Measurements from ENCODE around the gene HSF2.

The HSF2 gene

DNA sequence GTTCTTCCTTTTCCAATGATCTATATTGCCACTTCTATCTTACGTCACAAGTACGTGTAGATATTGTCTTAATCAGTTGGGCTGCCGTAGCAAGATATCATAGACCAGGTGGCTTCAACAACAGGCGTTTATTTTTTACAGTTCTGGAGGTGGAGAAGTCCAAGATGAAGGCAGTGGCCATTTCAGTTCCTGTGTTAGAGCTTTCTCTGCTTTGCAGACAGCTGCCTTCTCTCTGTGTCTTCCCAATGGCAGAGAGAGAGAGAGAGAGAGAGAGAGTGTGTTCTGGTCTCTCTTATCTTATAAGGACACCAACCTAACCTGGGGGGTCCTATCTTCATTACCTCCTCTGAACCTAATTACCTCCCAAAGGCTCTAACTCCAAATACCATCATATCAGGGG, 8.3 kb downstream of the HSF2 start:
- TF ChIP-seq, protein P1, sequence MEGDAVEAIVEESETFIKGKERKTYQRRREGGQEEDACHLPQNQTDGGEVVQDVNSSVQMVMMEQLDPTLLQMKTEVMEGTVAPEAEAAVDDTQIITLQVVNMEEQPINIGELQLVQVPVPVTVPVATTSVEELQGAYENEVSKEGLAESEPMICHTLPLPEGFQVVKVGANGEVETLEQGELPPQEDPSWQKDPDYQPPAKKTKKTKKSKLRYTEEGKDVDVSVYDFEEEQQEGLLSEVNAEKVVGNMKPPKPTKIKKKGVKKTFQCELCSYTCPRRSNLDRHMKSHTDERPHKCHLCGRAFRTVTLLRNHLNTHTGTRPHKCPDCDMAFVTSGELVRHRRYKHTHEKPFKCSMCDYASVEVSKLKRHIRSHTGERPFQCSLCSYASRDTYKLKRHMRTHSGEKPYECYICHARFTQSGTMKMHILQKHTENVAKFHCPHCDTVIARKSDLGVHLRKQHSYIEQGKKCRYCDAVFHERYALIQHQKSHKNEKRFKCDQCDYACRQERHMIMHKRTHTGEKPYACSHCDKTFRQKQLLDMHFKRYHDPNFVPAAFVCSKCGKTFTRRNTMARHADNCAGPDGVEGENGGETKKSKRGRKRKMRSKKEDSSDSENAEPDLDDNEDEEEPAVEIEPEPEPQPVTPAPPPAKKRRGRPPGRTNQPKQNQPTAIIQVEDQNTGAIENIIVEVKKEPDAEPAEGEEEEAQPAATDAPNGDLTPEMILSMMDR (IDR thresholded peaks at IDR 0.05; ENCODE audit: low read length, missing control alignments): no peak
- H3K4me3 ChIP-seq (replicated peaks; ENCODE audit: low read depth, low read length): no peak overlapping the region
- DNase-seq (ENCODE audit: low read depth): no peak

DNA sequence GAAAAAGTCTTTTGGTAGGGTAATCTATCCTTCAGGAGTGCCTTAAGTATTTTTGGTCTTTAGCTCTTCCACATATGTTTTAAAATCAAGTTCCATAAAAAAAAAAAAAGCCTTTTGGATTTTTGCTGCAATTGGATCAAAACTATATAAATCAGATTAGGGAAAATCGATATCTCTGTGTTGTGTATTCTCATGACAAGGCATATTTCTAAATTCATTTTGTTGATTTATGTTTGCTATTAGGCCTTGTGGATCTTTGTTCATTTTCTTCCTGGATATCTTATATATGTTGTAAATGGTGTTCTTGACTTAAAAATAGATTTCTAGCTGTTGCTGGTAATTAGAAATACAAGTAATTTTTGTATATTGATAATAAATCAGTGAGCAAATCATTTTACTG, 8.8 kb downstream of the HSF2 start:
- no peak overlapping the region for H3K4me3 ChIP-seq (replicated peaks; ENCODE audit: low read depth, low read length)
- TF ChIP-seq, protein P1 (IDR thresholded peaks at IDR 0.05; ENCODE audit: low read length, missing control alignments): no peak

GRCh38 chr6:122408702-122409458, 9.4 kb downstream of the HSF2 start:
- no peak for DNase-seq (ENCODE audit: low read depth)
- H3K4me3 ChIP-seq (replicated peaks; ENCODE audit: low read depth, low read length): no peak overlapping the region
- TF ChIP-seq, protein P1 (IDR thresholded peaks at IDR 0.05; ENCODE audit: low read length, missing control alignments): no peak

More for the DNA sequence above, 8.8 kb downstream of the HSF2 start:
- no peak for DNase-seq (ENCODE audit: low read depth)

- TF ChIP-seq, protein P1 (IDR thresholded peaks at IDR 0.05; ENCODE audit: low read length, missing control alignments): no peak
- DNase-seq (ENCODE audit: low read depth): no peak
- H3K4me3 ChIP-seq (replicated peaks; ENCODE audit: low read depth, low read length): no peak overlapping the region
Observed at GRCh38 chr6:122412001-122412400, 12.5 kb downstream of the HSF2 start.

GRCh38 chr6:122416825-122417224, 17.4 kb downstream of the HSF2 start:
- no peak overlapping the region for H3K4me3 ChIP-seq (replicated peaks; ENCODE audit: low read depth, low read length)
- TF ChIP-seq, protein P1 (IDR thresholded peaks at IDR 0.05; ENCODE audit: low read length, missing control alignments): no peak
- DNase-seq (ENCODE audit: low read depth): no peak

- no peak overlapping the region for H3K4me3 ChIP-seq (replicated peaks; ENCODE audit: low read depth, low read length)
- no peak for DNase-seq (ENCODE audit: low read depth)
- TF ChIP-seq, protein P1 (IDR thresholded peaks at IDR 0.05; ENCODE audit: low read length, missing control alignments): no peak
Observed at GRCh38 chr6:122422003-122422402, 22.6 kb downstream of the HSF2 start.

Data from fibroblast of pulmonary artery (primary cell).